OCI-LY3 (cell line): Measurements from ENCODE around the gene ZNF460.

Experiments used
- CTCF ChIP-seq: fragments of 200-600, 300-600 bp; sonication (generic); IDR thresholded peaks from 2 replicates; pipeline ENCODE4 v1.5.1; 2014; ENCODE audit warnings: antibody characterized with exemption, low read length, low read depth
- EZH2phosphoT487 ChIP-seq: fragments of 200-600 bp; shearing (Covaris generic); IDR thresholded peaks from 2 replicates; pipeline ENCODE4 v1.6.1; 2018; ENCODE audit warnings: antibody characterized with exemption, mixed run types, low read depth

DNA sequence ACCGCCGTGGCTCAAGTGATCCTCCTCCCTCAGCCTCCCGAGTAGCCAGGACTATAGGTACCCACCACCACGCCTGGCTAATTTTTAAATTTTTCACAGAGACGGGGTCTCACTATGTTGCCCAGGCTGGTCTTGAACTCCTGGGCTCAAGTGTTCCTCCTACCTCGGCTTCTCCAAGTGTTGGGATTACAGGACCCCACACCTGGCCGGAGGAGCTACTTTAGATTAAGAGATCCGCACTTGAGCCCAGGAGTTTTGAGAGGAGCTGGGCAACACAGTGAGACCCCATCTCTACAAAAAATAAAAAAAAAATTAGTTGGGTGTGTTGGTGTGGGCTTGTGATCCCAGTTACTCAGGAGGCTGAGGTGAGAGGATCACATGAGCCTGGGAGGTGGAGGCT is 9.0 kb upstream of the ZNF460 start:
- TF ChIP-seq CTCF (no peak), EZH2phosphoT487 (no peak)
